Tibial artery (tissue), 4 donors: ENCODE results near the gene SSTR5.

ENCODE experiments used
- DNase-seq, 2 donors: peaks; one replicate each; pipeline ENCODE4 v3.0.0-alpha.2; 2019
- H3K27ac ChIP-seq, 2 donors: fragments of 200-600 bp; sonication (generic) in 1 of 2; 1 replicate in 1 of 2; 2 replicates in 1 of 2; pipeline ENCODE4 v1.5.1; 2018 to 2019; ENCODE audit warnings: mild to moderate bottlenecking in 1 of 2
- H3K27me3 ChIP-seq, 2 donors: fragments of 200-600 bp; sonication (generic) in 1 of 2; one replicate each; pipeline versions ENCODE4 v1.5.1 to v1.6.0; 2016 to 2019
- H3K36me3 ChIP-seq, 3 donors: fragments of 200-600 bp; sonication (generic) in 2 of 3; one replicate each; pipeline ENCODE4 v1.5.1; 2016 to 2019; ENCODE audit warnings: mild to moderate bottlenecking in 2 of 3
- H3K4me1 ChIP-seq, 4 donors: fragments of 200-600 bp; sonication (generic) in 2 of 4; 1 replicate in 3 of 4; 2 replicates in 1 of 4; pipeline ENCODE4 v1.5.1; 2016 to 2019
- H3K4me3 ChIP-seq, 2 donors: fragments of 200-600 bp; sonication (generic) in 1 of 2; 1 replicate in 1 of 2; 2 replicates in 1 of 2; pipeline ENCODE4 v1.5.1; 2018 to 2019; ENCODE audit warnings: mild to moderate bottlenecking in 2 of 2
- H3K9me3 ChIP-seq, 3 donors: fragments of 200-600 bp; sonication (generic) in 1 of 3; one replicate each; pipeline ENCODE4 v1.5.1; 2016 to 2019
- CTCF ChIP-seq, 2 experiments: fragments of 200-600 bp in 1 of 2; fragments of 450-650 bp in 1 of 2; IDR thresholded peaks; one replicate each; pipeline ENCODE4 v1.5.1; 2017 to 2019; ENCODE audit warnings: antibody characterized with exemption in 2 of 2, mild to moderate bottlenecking in 1 of 2, moderate library complexity in 1 of 2
- intact Hi-C: fragments of 100-400 bp; cut with DNase I; formaldehyde crosslinking; loops from one replicate; pipeline ENCODE4 v1.15.0; 2023; ENCODE audit warnings: low total_unique reads

SSTR5 gene

GRCh38 chr16:1123525-1124230 lies 51.1 kb downstream of the SSTR5 start:
- no peak overlapping the region for H3K4me3 ChIP-seq
- H3K4me1 ChIP-seq: peaks cover 0 to 4% (median 0%) of the 10 kb centered on the region in 4 donors
- intact Hi-C loops: no loop called here
- H3K27ac ChIP-seq: no peak overlapping the region
- no peak for DNase-seq
- no peak for TF ChIP-seq CTCF (IDR thresholded peaks at IDR 0.05)
- H3K27me3 ChIP-seq: peaks cover 0 to 72% of the 10 kb centered on the region in 2 donors
- H3K36me3 ChIP-seq: no peaks in the 10 kb centered on the region
- H3K9me3 ChIP-seq: no peaks in the 10 kb centered on the region

- intact Hi-C loops: no loop called here
- no peak for TF ChIP-seq CTCF (IDR thresholded peaks at IDR 0.05)
- DNase-seq: no peak
- Histone ChIP-seq H3K4me3 (no peak overlapping the region), H3K27me3 (peaks cover 0 to 65% of the 10 kb centered on the region in 2 donors), H3K36me3 (no peaks in the 10 kb centered on the region), H3K27ac (no peak overlapping the region), H3K9me3 (no peaks in the 10 kb centered on the region), H3K4me1 (peaks cover 0 to 4% (median 0%) of the 10 kb centered on the region in 4 donors)
Measured at GRCh38 chr16:1124291-1124690, 51.7 kb downstream of the SSTR5 start.

- Histone ChIP-seq H3K4me3 (no peak overlapping the region), H3K36me3 (no peaks in the 10 kb centered on the region), H3K27me3 (peaks cover 0 to 64% of the 10 kb centered on the region in 2 donors), H3K9me3 (no peaks in the 10 kb centered on the region), H3K27ac (no peak overlapping the region), H3K4me1 (peaks cover 0 to 4% (median 0%) of the 10 kb centered on the region in 4 donors)
- no peak for TF ChIP-seq CTCF (IDR thresholded peaks at IDR 0.05)
- no peak for DNase-seq
- intact Hi-C loops: no loop called here
Measured at GRCh38 chr16:1124795-1125194, 52.2 kb downstream of the SSTR5 start.

GRCh38 chr16:1125471-1125870 lies 52.9 kb downstream of the SSTR5 start:
- Histone ChIP-seq H3K4me3 (no peak overlapping the region), H3K9me3 (no peaks in the 10 kb centered on the region), H3K27me3 (peaks cover 0 to 59% of the 10 kb centered on the region in 2 donors), H3K36me3 (no peaks in the 10 kb centered on the region), H3K4me1 (peaks cover 0 to 4% (median 0%) of the 10 kb centered on the region in 4 donors), H3K27ac (no peak overlapping the region)
- intact Hi-C loops: no loop called here
- no peak for DNase-seq
- TF ChIP-seq CTCF (IDR thresholded peaks at IDR 0.05): no peak

GRCh38 chr16:1126044-1126443 lies 53.5 kb downstream of the SSTR5 start:
- intact Hi-C loops: no loop called here
- no peak overlapping the region for H3K4me3 ChIP-seq
- H3K9me3 ChIP-seq: no peaks in the 10 kb centered on the region
- DNase-seq: no peak
- H3K36me3 ChIP-seq: no peaks in the 10 kb centered on the region
- no peak for TF ChIP-seq CTCF (IDR thresholded peaks at IDR 0.05)
- H3K27me3 ChIP-seq: peaks cover 0 to 55% of the 10 kb centered on the region in 2 donors
- peaks cover 0 to 4% (median 0%) of the 10 kb centered on the region in 4 donors for H3K4me1 ChIP-seq
- no peak overlapping the region for H3K27ac ChIP-seq
